ENCODE data around the gene MRPL55.

The MRPL55 gene

GRCh38 chr1:228147768-228148167 lies 38.7 kb upstream of the MRPL55 start:
- Histone ChIP-seq H3K4me3 (IDR thresholded peaks at IDR 0.05; ENCODE audit: insufficient read depth, low read depth, low read length) (no peak overlapping the region), H3K4me1 (ENCODE audit: low read depth, poor library complexity, severe bottlenecking) (peaks cover 3% of the 10 kb centered on the region), H4K20me1 (ENCODE audit: insufficient read depth) (no peaks in the 10 kb centered on the region; the same call in 1 of the 2 replicates), H2AFZ (ENCODE audit: low read depth) (no peak overlapping the region), H3K4me2 (no peak overlapping the region), H3K27me3 (ENCODE audit: insufficient read depth, low read depth) (no peaks in the 10 kb centered on the region), H3K36me3 (ENCODE audit: insufficient read depth) (no peaks in the 10 kb centered on the region), H3K79me2 (ENCODE audit: insufficient read depth, low read depth) (peaks cover 39% of the 10 kb centered on the region), H3K27ac (no peak overlapping the region), H3K9ac (no peak overlapping the region)
- TF ChIP-seq CTCF (conservative IDR thresholded peaks at IDR 0.05; ENCODE audit: low read depth, low read length) = no peak

- peaks cover 44% of the 10 kb centered on the region for H3K79me2 ChIP-seq (ENCODE audit: insufficient read depth, low read depth)
- H3K4me3 ChIP-seq (IDR thresholded peaks at IDR 0.05; ENCODE audit: insufficient read depth, low read depth, low read length) = no peak overlapping the region
- no peak overlapping the region for H3K27ac ChIP-seq
- TF ChIP-seq CTCF (conservative IDR thresholded peaks at IDR 0.05; ENCODE audit: low read depth, low read length) = no peak
- no peak overlapping the region for H2AFZ ChIP-seq (ENCODE audit: low read depth)
- H3K4me1 ChIP-seq (ENCODE audit: low read depth, poor library complexity, severe bottlenecking) = peaks cover 9% of the 10 kb centered on the region
- no peaks in the 10 kb centered on the region; the same call in 1 of the 2 replicates for H4K20me1 ChIP-seq (ENCODE audit: insufficient read depth)
- no peak overlapping the region for H3K9ac ChIP-seq
- H3K36me3 ChIP-seq (ENCODE audit: insufficient read depth) = no peaks in the 10 kb centered on the region
- no peaks in the 10 kb centered on the region for H3K27me3 ChIP-seq (ENCODE audit: insufficient read depth, low read depth)
- no peak overlapping the region for H3K4me2 ChIP-seq
Measured at GRCh38 chr1:228147151-228147693, 38.1 kb upstream of the MRPL55 start.

GRCh38 chr1:228146417-228147150 lies 37.5 kb upstream of the MRPL55 start:
- no peaks in the 10 kb centered on the region for H3K27me3 ChIP-seq (ENCODE audit: insufficient read depth, low read depth)
- no peaks in the 10 kb centered on the region; the same call in 1 of the 2 replicates for H4K20me1 ChIP-seq (ENCODE audit: insufficient read depth)
- peaks cover 15% of the 10 kb centered on the region for H3K4me1 ChIP-seq (ENCODE audit: low read depth, poor library complexity, severe bottlenecking)
- no peak overlapping the region for H3K4me3 ChIP-seq (IDR thresholded peaks at IDR 0.05; ENCODE audit: insufficient read depth, low read depth, low read length)
- no peak overlapping the region for H3K27ac ChIP-seq
- peaks cover 51% of the 10 kb centered on the region for H3K79me2 ChIP-seq (ENCODE audit: insufficient read depth, low read depth)
- no peaks in the 10 kb centered on the region for H3K36me3 ChIP-seq (ENCODE audit: insufficient read depth)
- TF ChIP-seq CTCF (conservative IDR thresholded peaks at IDR 0.05; ENCODE audit: low read depth, low read length) = no peak
- H3K9ac ChIP-seq = no peak overlapping the region
- no peak overlapping the region for H3K4me2 ChIP-seq
- no peak overlapping the region for H2AFZ ChIP-seq (ENCODE audit: low read depth)

- H3K36me3 ChIP-seq (ENCODE audit: insufficient read depth) = no peaks in the 10 kb centered on the region
Measured at GRCh38 chr1:228145463-228146416, 36.6 kb upstream of the MRPL55 start.

More at GRCh38 chr1:228145463-228146416, 36.6 kb upstream of the MRPL55 start:
- Histone ChIP-seq H4K20me1 (ENCODE audit: insufficient read depth) (no peaks in the 10 kb centered on the region; the same call in 1 of the 2 replicates), H3K79me2 (ENCODE audit: insufficient read depth, low read depth) (peaks cover 59% of the 10 kb centered on the region), H3K9ac (no peak overlapping the region), H3K4me3 (IDR thresholded peaks at IDR 0.05; ENCODE audit: insufficient read depth, low read depth, low read length) (no peak overlapping the region), H3K4me1 (ENCODE audit: low read depth, poor library complexity, severe bottlenecking) (peaks cover 17% of the 10 kb centered on the region), H3K27me3 (ENCODE audit: insufficient read depth, low read depth) (no peaks in the 10 kb centered on the region), H3K4me2 (no peak overlapping the region), H2AFZ (ENCODE audit: low read depth) (no peak overlapping the region), H3K27ac (no peak overlapping the region)
- no peak for TF ChIP-seq CTCF (conservative IDR thresholded peaks at IDR 0.05; ENCODE audit: low read depth, low read length)
